HS-5 (cell line): ENCODE measurements around the gene POLD2.

Experiments
- DNase-seq: peaks from one replicate; pipeline ENCODE4 v3.0.0-alpha.2; 2012; ENCODE audit warnings: low read depth

POLD2 gene

DNA sequence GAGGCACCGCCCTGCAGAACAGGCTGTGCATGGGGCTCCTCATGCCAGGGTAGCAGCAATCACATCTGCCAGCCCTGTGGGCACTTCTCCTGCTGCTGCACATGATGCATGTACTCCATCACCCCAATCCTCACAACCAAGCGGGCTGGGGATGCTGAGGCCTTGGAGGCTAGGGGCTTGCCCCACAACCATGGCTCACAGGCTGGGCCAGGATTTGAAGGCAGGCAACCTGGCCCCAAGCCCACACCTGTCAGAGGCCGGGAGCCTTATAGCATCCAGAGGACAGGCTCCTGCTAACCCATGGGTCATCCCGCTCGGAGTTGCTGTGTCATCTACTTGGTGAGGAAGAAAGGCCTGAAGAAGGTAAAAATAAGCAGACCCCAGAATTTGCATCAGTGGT is 43.2 kb downstream of the POLD2 start:
- DNase-seq: no peak

- no peak for DNase-seq
Measured at GRCh38 chr7:44079331-44080021, 43.9 kb downstream of the POLD2 start.

GRCh38 chr7:44078521-44078920 is 44.8 kb downstream of the POLD2 start:
- DNase-seq: no peak

- DNase-seq: no peak
Measured at GRCh38 chr7:44077681-44078091, 45.7 kb downstream of the POLD2 start.

DNA sequence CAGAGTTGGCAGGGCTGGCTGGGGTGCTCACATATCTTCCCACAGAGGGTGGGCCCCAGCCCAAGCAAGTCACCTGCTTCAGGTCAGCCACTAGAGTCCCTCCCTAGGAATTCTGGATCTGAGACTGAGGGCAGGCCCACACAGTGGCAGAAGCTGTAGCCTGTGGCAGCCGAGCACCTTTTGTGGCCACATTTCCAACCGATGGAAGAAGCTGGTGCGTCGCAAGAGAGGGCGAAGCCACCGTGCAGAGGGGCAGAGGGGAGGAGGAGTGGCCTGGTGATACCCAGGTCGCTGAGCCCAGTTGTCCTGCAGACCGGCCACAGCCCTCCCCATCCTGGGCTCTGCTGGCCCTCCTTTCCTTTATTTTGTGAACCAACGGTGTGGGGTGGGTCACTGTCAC is 46.3 kb downstream of the POLD2 start:
- DNase-seq: no peak

DNA sequence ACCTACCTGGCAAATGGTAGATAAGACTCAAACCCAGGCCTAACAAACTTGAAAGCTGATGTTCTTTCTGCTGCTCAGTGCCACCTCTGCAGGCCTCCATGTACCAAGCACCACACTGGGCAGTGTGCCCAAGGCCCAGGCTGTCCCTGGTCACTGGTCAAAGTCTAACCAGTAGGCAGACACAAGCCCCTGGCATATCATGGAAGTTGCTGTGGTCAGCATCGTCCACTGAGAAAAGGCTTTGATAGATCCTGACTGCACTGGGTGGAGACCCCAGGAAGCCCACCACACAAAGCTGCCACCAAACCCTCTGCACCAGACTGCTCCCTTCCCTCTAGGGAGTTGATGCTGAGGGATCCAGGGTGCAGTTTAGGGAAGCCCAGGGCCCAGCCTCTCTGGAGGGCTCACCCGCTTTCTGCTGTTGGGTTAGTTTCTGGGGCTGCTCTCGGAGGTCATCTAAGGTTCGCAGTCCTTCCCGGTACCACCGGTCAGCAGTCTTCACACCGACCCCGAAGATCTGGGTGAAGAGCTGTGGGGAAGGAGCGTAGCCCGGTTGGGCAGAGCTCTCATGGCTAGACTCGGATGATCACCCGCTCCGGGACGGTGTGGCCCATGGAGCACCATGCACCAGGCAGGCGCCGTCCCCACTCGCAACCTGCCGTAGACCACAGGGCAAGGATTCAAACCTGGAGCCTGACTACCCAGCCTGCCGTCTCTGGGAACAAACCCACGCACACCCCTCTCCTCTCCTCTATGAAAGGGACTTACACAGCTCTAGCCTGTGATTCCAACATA is 47.0 kb downstream of the POLD2 start:
- DNase-seq: no peak

DNA sequence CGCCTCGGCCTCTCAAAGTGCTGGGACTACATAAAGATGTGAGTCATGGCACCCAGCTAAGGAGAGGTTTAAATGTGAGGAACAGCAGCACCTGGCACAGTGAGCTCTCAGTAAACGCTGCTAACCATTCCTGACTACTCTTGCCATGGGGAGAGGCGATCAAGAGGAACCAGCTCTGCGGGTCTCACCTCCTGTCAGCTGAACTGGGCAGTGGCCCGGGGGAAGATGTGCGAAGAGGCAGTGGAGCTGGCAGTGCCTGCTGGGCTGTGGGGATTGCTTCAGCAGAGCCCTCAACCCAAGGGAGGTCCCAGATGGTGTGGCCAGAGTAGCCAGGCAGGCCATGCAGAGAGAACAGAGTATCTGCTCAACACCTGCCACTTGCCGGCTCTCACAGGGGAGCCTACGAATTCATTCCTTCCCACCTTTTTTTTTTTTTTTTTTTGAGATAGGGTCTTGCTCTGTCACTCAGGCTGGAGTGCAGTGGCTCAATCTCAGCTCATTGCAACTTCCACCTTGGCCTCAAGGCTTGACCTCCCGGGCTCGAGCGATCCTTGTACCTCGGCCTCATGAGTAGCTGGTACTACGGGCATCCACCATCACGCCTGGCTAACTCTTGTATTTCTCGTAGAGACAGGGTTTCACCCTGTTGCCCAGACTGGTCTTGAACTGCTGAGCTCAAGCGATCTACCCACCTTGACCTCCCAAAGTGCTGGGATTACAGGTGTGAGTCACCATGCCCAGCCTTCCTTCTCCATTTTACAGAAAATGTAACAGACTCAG is 47.9 kb downstream of the POLD2 start:
- no peak for DNase-seq

DNA sequence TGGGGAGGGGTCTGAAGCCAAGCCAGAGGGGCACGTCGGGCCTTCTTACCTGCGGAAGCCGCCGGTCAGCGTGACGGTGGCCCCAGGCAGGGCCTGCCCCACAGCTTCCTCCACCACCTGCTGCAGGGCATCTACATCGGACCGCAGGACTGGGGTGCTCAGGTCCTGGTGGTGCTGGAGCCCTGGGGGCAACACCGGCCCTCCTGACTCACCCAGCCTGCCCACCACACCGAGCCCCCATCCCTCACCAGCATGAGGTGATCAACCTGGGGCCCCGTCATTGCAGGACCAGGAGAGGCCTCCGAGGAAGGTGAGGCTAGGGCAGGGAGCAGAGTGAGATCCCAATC is 49.0 kb downstream of the POLD2 start:
- DNase-seq: no peak

GRCh38 chr7:44073664-44074348 is 49.5 kb downstream of the POLD2 start:
- DNase-seq: no peak

- peak; percentile 86 for DNase-seq
Measured at GRCh38 chr7:44072364-44073231, 50.8 kb downstream of the POLD2 start.

DNA sequence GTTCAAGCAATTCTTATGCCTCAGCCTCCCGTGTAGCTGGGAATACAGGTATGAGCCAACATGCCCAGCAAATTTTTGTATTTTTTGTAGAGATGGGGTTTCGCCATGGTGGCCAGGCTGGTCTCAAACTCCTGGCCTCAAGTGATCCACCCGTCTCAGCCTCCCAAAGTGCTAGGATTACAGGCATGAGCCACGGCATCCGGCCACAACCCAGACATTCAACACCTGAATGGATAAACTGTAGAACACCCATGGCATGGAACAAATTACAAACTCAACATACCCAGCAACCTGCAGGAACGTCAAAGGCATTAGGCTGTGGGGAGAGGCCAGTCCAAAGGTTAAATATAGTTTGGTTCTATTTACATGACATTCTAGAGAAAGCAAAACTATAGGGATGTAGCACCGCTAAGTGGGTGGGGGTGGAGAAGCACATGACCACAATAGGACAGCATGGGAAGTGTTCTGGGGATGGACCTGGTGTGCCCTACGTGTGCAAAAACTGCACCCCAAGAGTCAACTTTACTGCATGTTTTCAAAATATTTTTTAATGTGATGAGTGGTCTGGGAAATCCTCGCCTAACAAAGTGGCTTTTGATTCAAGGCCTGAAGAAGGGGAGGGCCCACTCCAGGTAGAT is 51.5 kb downstream of the POLD2 start:
- no peak for DNase-seq

DNA sequence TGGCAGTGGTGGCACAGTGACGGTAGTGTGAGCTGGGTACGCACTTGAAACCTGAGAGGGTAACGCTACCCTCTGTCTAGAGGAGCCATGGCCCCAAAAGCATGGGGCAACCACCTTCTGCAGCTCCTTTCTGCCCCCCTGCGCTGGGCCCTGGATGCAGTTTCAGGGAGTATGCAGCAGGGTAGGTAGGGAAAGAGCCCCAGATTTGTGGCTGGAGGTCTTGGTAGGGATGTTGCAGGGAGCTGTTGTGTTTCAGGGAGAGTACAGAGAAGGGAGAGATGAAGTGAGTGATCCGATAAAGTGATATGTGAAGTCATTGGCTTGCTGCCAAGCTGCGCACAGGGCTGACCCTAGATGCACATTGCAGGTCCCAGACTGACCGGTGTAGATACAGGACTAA is 55.3 kb downstream of the POLD2 start:
- DNase-seq: no peak

DNA sequence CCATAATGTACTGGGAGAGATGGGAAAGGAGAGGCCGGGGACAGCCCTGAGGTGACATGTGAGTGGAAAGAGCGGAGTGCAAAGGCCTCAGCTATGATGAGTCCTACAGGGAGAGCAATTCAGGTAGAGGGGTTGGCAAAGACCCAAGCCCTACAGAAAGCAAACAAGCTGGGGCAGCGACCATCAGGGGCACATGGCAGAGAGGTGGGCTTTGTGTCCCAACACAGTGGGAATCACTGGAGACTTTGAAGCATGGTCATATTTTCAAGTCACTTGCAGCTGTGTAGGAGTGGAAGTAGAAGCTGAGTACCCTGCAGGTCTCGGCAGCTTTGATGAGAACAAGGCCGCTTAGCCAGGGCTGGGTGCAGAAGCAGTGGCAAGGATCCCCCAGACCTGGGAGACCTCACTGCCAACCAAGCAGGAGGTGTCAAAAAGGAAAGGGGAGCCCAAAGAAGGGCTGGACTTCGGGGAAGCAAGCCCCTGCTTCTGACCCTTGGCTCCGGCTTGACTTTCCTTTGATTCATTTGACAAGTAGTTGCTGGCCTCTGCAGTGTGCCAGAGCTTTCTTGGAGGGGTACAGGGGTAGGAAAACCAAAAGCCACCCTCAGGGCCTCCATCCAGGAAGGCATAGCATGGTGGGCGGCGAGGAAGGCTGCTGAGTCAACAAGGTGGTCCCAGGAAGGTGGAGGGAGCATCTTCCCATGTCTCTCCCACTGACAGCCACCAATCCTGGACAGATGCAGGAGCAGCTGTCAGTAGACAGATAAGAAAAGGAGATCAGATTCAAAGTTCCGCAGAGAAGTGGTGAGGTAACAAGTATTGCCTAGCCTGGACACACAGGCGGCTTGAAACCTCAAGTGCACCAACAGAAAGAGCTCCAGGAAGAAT is 56.0 kb downstream of the POLD2 start:
- DNase-seq: no peak

DNA sequence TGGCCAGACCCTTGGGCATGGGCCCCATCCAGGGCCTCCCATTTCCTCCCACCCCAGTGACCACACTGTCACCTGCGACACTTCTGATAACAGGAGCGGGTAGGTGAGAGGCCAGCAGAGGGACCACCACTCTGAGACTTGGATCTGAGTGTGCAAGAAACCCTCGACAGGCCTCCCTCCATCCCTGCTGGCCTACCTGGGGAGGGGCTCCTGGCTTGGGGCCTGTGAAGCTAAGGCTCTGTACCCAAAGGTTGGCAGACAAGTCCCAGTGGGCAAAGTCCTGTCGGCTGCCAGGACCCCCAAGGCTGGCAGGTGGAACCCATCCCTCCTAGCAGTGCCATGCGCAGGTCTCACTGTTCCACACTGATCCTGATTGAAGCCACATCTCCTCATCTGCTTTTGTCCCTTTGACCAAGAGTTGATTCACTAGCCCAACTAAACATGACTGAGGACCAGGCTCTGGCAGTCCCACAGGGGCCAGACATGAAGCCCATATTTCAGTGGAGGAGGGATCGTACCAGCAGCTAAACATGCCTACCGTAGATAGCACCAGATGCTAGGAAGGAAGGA is 56.8 kb downstream of the POLD2 start:
- no peak for DNase-seq

- DNase-seq: no peak
Measured at GRCh38 chr7:44066111-44066460, 57.3 kb downstream of the POLD2 start.

DNA sequence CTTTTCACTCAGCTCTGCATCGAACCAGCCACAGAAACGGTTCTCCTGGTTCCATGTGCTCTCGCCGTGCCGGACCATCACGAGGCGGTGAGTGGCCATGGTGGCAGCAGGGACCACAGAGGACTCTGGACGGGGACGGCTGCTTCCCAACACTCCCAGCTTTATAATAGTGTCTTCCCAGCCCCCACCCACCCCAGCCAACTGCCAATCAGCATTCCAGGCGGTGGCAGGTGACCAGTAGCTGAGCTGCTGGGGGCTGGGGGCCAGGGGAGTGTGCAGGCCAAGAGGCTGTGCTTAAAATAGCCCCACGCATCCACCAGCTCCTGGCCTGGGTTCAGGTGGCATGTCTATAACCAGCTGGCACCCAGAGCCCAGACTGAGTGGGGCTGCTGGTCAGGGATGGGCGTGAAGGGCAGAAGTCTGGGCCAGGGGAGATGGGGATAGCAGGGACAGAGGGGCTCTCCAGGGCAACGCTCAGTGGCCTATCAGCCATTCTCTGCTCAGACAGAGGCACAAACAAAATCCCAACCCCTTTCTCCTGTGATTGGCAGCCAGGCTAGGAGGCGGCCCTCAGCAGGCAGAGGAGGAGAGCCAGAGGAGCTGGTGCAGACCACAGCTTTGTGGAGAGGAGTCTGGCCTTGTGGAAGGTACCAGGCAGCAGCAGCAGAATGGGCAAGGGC is 57.8 kb downstream of the POLD2 start, which contains the start of gene PGAM2:
PGAM2 (minus strand) TSS at position 137 of the 680 bp plus-strand sequence; CDS start at position 99, 38 bp downstream.
- DNase-seq: no peak

DNA sequence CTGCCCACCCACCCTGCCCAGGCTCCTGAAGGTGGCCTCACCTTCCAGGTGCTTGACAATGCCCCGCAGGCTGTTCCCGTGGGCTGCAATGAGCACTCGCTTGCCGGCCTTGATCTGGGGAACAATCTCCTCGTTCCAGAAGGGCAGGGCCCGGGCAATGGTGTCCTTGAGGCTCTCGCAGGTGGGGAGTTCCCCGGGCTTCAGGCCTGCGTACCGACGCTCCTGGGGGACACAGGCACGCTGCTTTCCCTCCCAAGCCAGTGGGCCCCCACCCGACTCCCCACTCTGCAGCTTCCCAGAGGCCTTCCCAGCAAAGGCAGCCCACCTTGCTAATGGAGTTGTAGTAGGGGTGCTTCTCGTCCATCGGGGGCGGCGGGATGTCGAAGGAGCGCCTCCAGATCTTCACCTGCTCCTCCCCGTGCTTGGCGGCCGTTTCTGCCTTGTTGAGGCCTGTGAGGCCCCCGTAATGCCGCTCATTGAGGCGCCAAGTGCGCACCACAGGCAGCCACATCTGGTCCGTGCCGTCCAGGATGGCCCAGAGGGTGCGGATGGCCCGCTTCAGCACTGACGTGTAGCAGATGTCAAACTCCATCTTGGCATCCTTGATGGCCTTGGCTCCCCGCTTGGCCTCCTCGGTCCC is 58.4 kb downstream of the POLD2 start:
- DNase-seq: no peak
